GM08714 (cell line): Measurements from ENCODE around the gene CTTNBP2.

Source experiments
- H3K4me3 ChIP-seq: fragments of 200-500 bp; sonication (Bioruptor generic); 2 replicates; pipeline ENCODE4 v1.5.1; 2014; ENCODE audit warnings: mild to moderate bottlenecking, low read length, inconsistent platforms
- ZNF274 ChIP-seq: IDR thresholded peaks from 2 replicates; pipeline ENCODE4 v1.6.1; 2012; ENCODE audit warnings: mild to moderate bottlenecking, low read depth, low read length

Gene CTTNBP2

GRCh38 chr7:117689406-117689805 is 183.8 kb downstream of the CTTNBP2 start:
- H3K4me3 ChIP-seq = no peak overlapping the region
- no peak for TF ChIP-seq ZNF274

- H3K4me3 ChIP-seq = no peak overlapping the region
- no peak for TF ChIP-seq ZNF274
Measured at GRCh38 chr7:117688126-117688525, 185.1 kb downstream of the CTTNBP2 start.

- no peak for TF ChIP-seq ZNF274
- H3K4me3 ChIP-seq = no peak overlapping the region
Measured at GRCh38 chr7:117686311-117686935, 186.8 kb downstream of the CTTNBP2 start.

GRCh38 chr7:117685795-117686194 is 187.4 kb downstream of the CTTNBP2 start:
- no peak overlapping the region for H3K4me3 ChIP-seq
- no peak for TF ChIP-seq ZNF274

GRCh38 chr7:117683430-117684175 is 189.6 kb downstream of the CTTNBP2 start:
- H3K4me3 ChIP-seq = no peak overlapping the region
- no peak for TF ChIP-seq ZNF274

GRCh38 chr7:117682681-117683385 is 190.4 kb downstream of the CTTNBP2 start:
- no peak for TF ChIP-seq ZNF274
- H3K4me3 ChIP-seq = no peak overlapping the region

GRCh38 chr7:117679120-117679519 is 194.1 kb downstream of the CTTNBP2 start:
- H3K4me3 ChIP-seq = no peak overlapping the region
- TF ChIP-seq ZNF274 = no peak

GRCh38 chr7:117675497-117676435 is 197.5 kb downstream of the CTTNBP2 start:
- TF ChIP-seq ZNF274 = no peak
- no peak overlapping the region for H3K4me3 ChIP-seq

- no peak overlapping the region for H3K4me3 ChIP-seq
- no peak for TF ChIP-seq ZNF274
Measured at GRCh38 chr7:117674617-117675016, 198.6 kb downstream of the CTTNBP2 start.

GRCh38 chr7:117673839-117674238 is 199.4 kb downstream of the CTTNBP2 start:
- TF ChIP-seq ZNF274 = no peak
- no peak overlapping the region for H3K4me3 ChIP-seq

- H3K4me3 ChIP-seq = no peak overlapping the region
- no peak for TF ChIP-seq ZNF274
Measured at GRCh38 chr7:117673367-117673766, 199.9 kb downstream of the CTTNBP2 start.

GRCh38 chr7:117672453-117672852 is 200.8 kb downstream of the CTTNBP2 start:
- no peak overlapping the region for H3K4me3 ChIP-seq
- TF ChIP-seq ZNF274 = no peak

GRCh38 chr7:117669818-117670217 is 203.4 kb downstream of the CTTNBP2 start:
- TF ChIP-seq ZNF274 = no peak
- H3K4me3 ChIP-seq = no peak overlapping the region

- TF ChIP-seq ZNF274 = no peak
- no peak overlapping the region for H3K4me3 ChIP-seq
Measured at GRCh38 chr7:117667456-117667855, 205.8 kb downstream of the CTTNBP2 start.
